Fibroblast of lung (primary cell): ENCODE results near the gene FRMD6.

ENCODE experiments used
- CTCF ChIP-seq, 2 donors: IDR thresholded peaks in 1 of 2; conservative IDR thresholded peaks in 1 of 2; 1 replicate in 1 of 2; 2 replicates in 1 of 2; pipeline ENCODE4 v1.5.1; 2011 to 2012; ENCODE audit warnings: low read length in 2 of 2, control low read depth in 1 of 2, inconsistent platforms in 1 of 2, low read depth in 1 of 2, mild to moderate bottlenecking in 1 of 2
- EZH2 ChIP-seq: IDR thresholded peaks from 2 replicates; pipeline ENCODE4 v1.5.1; 2012; ENCODE audit warnings: low read length, control low read depth, mild to moderate bottlenecking; ENCODE audit errors: missing control alignments

GRCh38 chr14:51620056-51620455, 31.7 kb upstream of the FRMD6 start:
- TF ChIP-seq CTCF (conservative IDR thresholded peaks at IDR 0.05 in 1 of 2, IDR thresholded peaks at IDR 0.05 in 1 of 2; ENCODE audit: low read depth in 1 of 2, low read length in 2 of 2) (no peak), EZH2 (no peak)
